Fibroblast of mammary gland (primary cell): ENCODE measurements around the gene DNM2.
"Not testable (repeated sequence)": the region's sequence is repeated elsewhere in the genome, so short reads cannot be mapped to it uniquely, and the experiment has no call there.

Source experiments
- DNase-seq: peaks from one replicate; pipeline ENCODE4 v3.0.0-alpha.2; 2010; ENCODE audit warnings: low read depth
- H3K4me3 ChIP-seq: 2 replicates; pipeline ENCODE4 v1.5.1; 2011; ENCODE audit warnings: low read depth, mild to moderate bottlenecking, low read length, moderate library complexity; ENCODE audit not compliant: control insufficient read depth
- TF ChIP-seq, protein P1 (sequence below): conservative IDR thresholded peaks from 2 replicates; pipeline ENCODE4 v1.5.1; 2011; ENCODE audit warnings: low read depth, low read length, inconsistent platforms; ENCODE audit not compliant: control insufficient read depth, insufficient read depth

DNM2 gene

DNA sequence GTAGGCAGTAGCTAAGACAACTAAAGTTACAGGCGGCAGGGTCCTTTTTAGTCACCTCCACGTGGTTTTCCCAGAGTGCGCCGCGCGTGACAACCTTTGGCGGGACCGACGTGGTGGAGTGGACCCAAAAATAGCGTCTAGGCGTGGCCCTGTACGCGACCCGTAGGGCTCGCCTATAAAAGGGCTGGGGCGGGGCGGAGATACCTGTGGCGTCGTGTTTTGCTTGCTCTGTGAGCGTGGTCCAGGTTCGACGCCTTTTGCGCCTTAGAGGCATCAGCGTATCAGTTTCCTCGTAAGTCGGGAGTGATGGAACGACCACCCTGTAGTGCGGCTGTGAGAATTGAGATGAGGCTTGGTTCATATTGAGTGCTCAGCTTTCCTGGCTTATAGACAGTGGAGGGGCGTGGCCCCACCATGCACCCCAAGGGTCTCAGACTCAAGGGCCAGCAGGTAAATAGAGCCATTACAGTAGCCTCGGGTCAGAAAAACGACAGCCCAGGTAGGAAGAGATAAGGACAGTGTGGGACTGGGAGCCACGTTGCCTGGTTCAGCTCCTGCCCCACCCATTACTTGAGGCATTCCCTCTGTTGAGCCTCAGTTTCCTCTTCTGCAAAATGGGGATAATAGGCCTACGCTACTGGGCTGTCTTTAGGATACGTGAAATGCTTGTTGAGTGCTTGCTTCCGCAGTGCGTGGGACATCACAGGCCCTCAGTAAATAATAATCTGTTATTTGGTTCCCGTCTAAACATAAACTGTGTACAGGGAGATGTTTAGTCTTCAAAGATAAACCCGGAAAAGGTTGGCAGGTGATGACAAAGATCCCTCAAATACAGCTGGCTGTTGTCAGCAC lies 118.8 kb downstream of the DNM2 start:
- TF ChIP-seq, protein P1, sequence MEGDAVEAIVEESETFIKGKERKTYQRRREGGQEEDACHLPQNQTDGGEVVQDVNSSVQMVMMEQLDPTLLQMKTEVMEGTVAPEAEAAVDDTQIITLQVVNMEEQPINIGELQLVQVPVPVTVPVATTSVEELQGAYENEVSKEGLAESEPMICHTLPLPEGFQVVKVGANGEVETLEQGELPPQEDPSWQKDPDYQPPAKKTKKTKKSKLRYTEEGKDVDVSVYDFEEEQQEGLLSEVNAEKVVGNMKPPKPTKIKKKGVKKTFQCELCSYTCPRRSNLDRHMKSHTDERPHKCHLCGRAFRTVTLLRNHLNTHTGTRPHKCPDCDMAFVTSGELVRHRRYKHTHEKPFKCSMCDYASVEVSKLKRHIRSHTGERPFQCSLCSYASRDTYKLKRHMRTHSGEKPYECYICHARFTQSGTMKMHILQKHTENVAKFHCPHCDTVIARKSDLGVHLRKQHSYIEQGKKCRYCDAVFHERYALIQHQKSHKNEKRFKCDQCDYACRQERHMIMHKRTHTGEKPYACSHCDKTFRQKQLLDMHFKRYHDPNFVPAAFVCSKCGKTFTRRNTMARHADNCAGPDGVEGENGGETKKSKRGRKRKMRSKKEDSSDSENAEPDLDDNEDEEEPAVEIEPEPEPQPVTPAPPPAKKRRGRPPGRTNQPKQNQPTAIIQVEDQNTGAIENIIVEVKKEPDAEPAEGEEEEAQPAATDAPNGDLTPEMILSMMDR, result no peak
- peak overlapping the region; percentile 57 for H3K4me3 ChIP-seq
- peak; percentile 84 for DNase-seq

- not testable (repeated sequence) for DNase-seq, H3K4me3 ChIP-seq
Measured at GRCh38 chr19:10837649-10838048, 119.8 kb downstream of the DNM2 start.

DNA sequence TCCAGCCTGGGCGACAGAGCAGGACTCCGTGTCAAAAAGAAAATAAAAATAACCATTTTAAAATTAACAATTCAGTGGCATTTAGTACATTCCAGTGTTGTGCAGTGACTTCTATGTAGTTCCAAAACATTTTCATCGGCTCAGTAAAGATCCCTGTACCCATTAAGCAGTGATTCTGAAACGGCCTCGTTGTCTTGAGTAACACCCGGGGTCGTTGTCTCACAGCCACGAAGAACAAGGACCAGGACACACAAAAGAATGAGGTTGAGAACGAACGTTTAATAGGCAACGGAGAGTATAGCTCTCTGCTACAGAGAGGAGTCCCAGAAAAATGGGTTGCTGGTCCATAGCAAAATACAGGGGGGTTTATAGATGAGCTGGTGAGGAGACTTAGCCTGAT lies 120.5 kb downstream of the DNM2 start:
- TF ChIP-seq, protein P1, result no peak
- no peak overlapping the region for H3K4me3 ChIP-seq
- no peak for DNase-seq

DNA sequence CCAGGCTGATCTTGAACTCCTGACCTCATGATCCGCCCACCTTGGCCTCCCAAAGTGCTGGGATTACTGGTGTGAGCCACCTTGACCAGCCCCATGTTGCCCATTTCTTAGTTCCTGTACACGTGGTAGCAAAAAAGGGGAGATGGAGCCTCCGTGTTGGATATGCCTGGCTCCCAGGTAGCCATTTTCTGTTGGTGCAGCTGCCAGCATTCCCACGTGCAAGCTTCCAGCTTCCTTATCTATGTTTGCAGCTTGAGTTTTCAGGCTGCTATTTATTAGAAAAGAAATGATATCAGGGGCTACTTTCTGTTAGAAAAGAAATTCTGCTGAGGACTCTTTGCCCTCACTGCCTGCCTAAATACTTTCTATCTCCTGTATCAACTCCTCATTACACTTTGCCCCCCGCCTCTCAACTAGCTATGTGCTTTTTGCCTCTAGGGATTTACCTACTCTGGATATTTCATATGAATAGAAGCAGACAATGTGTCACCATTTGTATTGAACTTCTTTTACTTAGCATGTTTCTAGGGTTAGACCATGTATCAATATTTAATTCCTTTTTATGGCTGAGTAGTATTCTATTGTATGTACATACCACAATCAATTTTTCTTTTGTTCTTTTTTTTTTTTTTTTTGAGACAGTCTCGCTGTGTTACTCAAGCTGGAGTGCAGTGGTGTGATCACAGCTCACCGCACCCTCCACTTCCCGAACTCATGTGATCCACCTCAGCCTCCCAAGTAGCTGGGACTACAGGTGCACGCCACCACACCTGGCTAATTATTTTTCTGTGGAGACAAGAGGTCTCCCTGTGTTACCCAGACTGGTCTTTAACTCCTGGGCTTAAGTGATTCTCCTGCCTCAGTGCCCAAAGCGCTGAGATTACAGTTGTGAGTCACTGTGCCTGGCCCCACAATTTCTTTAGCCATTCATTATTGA lies 121.5 kb downstream of the DNM2 start:
- DNase-seq, result no peak

GRCh38 chr19:10842788-10843187 lies 124.9 kb downstream of the DNM2 start:
- DNase-seq, result no peak
- TF ChIP-seq, protein P1, result no peak
- no peak overlapping the region for H3K4me3 ChIP-seq

More for the DNA sequence above, 121.5 kb downstream of the DNM2 start:
- TF ChIP-seq, protein P1, result no peak
- no peak overlapping the region for H3K4me3 ChIP-seq

DNA sequence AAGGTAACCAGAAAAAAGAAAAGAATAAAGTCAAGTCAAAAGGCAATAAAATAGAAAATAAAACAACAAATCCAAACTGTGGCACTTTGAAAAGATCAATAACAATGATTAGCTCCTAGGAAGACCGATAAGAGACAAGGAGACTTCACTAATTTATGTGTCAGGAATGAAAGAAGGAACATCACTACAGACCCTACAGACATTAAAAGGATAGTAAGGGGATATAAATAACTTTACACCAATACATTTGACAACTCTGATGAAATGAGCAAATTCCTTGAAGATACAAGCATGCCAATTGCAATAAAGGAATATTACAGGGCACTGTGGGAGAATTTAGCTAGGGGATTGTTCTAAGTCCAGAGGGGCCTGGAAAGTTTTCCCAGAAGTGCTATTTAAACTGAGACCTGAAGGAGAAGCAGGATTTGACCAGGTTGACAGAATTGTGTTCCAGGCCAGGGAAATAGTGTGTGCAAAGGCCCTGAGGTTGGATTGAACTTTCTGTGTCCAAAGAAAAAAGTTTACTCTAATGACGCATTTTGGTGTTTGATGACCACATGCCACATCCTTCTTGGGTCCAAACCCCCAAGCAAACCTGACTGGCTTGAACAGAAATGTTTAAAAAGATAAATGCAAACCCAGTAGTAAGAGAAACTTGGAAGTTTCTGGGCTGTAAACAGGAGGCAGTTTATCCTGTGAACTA lies 128.8 kb downstream of the DNM2 start:
- TF ChIP-seq, protein P1, result no peak
- no peak for DNase-seq
- H3K4me3 ChIP-seq, result no peak overlapping the region
